Measurements from ENCODE around the gene AIG1. TPM values are rescaled to one million over a fixed set of nuclear protein-coding genes. Genes with fewer than 3 reads are reported as not detected.

The AIG1 gene
- total and polyA plus RNA-seq, 12 donors: 21.0 to 55.7 (median 47.2) TPM

DNA sequence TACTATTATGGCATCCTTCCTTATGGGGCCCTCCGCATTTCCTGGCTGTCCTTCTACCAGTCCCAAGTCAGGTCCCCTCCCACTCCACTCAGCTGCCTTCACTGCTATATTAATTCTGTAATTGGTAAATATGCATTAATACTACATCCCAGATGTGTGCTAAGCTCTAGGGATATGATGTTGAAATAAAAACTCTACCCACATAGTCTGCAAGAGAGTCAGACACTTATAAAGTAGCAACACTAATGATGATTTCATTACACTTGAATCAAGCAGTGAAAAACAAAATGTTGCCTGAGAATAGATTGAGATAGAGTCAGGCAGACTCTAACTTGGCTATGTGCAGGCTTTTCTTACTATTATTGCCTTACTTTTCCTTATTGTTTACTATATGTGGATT lies 62.4 kb downstream of the AIG1 start:
- no peaks in the 10 kb centered on the region for H3K27me3 ChIP-seq
- DNase-seq: no peak
- H3K4me1 ChIP-seq (replicated peaks in 1 of 2): no peaks in the 10 kb centered on the region
- H3K9me3 ChIP-seq (replicated peaks in 1 of 3): no peaks in the 10 kb centered on the region
- H3K36me3 ChIP-seq (replicated peaks in 1 of 2): no peaks in the 10 kb centered on the region
- H3K27ac ChIP-seq: no peak overlapping the region
- TF ChIP-seq POLR2A (IDR thresholded peaks at IDR 0.05): no peak
- TF ChIP-seq, protein P1, sequence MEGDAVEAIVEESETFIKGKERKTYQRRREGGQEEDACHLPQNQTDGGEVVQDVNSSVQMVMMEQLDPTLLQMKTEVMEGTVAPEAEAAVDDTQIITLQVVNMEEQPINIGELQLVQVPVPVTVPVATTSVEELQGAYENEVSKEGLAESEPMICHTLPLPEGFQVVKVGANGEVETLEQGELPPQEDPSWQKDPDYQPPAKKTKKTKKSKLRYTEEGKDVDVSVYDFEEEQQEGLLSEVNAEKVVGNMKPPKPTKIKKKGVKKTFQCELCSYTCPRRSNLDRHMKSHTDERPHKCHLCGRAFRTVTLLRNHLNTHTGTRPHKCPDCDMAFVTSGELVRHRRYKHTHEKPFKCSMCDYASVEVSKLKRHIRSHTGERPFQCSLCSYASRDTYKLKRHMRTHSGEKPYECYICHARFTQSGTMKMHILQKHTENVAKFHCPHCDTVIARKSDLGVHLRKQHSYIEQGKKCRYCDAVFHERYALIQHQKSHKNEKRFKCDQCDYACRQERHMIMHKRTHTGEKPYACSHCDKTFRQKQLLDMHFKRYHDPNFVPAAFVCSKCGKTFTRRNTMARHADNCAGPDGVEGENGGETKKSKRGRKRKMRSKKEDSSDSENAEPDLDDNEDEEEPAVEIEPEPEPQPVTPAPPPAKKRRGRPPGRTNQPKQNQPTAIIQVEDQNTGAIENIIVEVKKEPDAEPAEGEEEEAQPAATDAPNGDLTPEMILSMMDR (IDR thresholded peaks at IDR 0.05): no peak
- intact Hi-C loops (cut with DNase I): no loop called here
- no peak overlapping the region for H3K4me3 ChIP-seq
- 88 to 100% (median 99%) methylated on average over 1 of the region's 1 CpG for WGBS, 4 donors

DNA sequence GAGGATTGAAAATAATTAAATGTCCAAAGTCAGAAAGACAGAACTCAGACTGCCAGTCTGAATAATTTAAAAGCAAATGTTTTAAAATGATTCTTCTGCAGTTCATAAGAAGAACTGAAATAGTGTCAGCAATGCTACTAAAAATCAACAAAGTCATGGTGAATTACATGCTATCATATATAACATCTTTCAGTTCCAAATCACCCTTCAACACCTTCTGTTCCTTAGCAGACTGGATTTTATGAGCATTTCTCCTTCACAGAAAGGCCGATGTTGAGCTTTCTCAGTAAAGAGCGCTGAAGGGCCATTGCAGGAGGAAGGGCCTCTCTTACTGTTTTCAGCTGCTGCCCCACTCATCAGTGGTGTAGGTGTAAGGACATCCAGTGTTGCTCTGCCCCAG lies 63.3 kb downstream of the AIG1 start:
- Histone ChIP-seq H3K27ac (no peak overlapping the region), H3K9me3 (replicated peaks in 1 of 3) (no peaks in the 10 kb centered on the region), H3K4me1 (replicated peaks in 1 of 2) (no peaks in the 10 kb centered on the region), H3K4me3 (no peak overlapping the region), H3K27me3 (no peaks in the 10 kb centered on the region), H3K36me3 (replicated peaks in 1 of 2) (no peaks in the 10 kb centered on the region)
- no peak for TF ChIP-seq POLR2A (IDR thresholded peaks at IDR 0.05)
- TF ChIP-seq, protein P1 (IDR thresholded peaks at IDR 0.05): no peak
- WGBS, 4 donors: 92 to 97% (median 97%) methylated on average over 2 of the region's 2 CpGs
- intact Hi-C loops (cut with DNase I): no loop called here
- DNase-seq: no peak

DNA sequence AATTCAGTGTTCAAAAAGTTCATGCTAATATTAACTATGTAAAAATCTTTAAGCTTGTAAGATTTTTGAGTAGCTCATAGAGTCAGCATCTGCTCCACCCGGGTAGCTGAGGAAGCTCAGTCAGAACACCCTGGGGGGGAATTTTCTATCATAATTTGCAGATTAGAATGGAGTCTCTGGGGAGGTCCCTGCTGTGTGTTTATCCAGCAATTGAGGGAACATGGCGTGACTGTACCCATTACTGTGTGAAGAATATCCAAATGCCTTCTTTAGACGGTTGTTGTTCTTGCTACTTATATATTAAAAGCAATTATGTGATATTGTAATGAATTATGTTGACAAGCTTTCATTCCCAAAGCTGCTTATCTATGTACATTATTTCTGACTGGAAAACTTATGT lies 64.8 kb downstream of the AIG1 start:
- intact Hi-C loops (cut with DNase I): no loop called here
- WGBS, 4 donors: 84 to 92% (median 88%) methylated on average over 3 of the region's 3 CpGs
- no peak overlapping the region for H3K4me3 ChIP-seq
- H3K27ac ChIP-seq: no peak overlapping the region
- H3K36me3 ChIP-seq (replicated peaks in 1 of 2): no peaks in the 10 kb centered on the region
- TF ChIP-seq, protein P1 (IDR thresholded peaks at IDR 0.05): no peak
- TF ChIP-seq POLR2A (IDR thresholded peaks at IDR 0.05): no peak
- no peak for DNase-seq
- no peaks in the 10 kb centered on the region for H3K9me3 ChIP-seq (replicated peaks in 1 of 3)
- no peaks in the 10 kb centered on the region for H3K27me3 ChIP-seq
- no peaks in the 10 kb centered on the region for H3K4me1 ChIP-seq (replicated peaks in 1 of 2)

DNA sequence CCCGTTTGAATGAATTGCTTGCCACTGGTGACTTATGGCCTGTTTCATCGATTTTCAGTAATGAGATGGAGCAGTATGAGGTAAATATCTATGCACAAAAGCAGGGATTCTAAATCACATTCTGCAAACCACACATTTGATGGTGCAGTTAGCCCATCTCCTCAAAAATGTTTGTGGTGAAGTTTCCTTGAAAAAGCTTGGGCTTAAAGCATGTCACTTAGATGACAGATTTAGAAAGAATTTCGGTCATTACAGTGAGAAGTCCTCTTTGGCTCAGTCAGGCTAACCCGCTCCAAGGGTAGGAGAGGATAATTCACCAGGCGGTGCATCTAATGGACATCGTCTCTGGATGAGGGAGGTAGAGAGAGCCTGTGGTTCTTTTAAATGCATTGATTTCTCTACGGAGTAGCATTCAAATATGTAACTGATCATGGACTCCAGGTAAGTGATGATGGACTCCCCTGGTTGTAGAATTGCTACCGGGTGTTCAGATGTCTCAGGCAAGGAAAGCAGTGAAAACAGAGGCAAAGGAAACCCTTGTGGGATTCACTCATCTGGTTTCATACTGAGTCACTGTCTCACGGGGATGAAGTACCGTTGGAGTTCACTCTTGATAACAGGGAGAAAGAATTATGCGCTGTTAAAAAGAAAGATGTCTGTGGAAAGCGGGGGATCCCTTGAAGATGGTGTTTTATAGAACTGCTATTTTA lies 65.3 kb downstream of the AIG1 start:
- Histone ChIP-seq H3K4me3 (no peak overlapping the region), H3K27ac (no peak overlapping the region), H3K4me1 (replicated peaks in 1 of 2) (no peaks in the 10 kb centered on the region), H3K36me3 (replicated peaks in 1 of 2) (no peaks in the 10 kb centered on the region), H3K27me3 (no peaks in the 10 kb centered on the region), H3K9me3 (replicated peaks in 1 of 3) (no peaks in the 10 kb centered on the region)
- no peak for DNase-seq
- TF ChIP-seq POLR2A (IDR thresholded peaks at IDR 0.05): no peak
- TF ChIP-seq, protein P1 (IDR thresholded peaks at IDR 0.05): no peak
- WGBS, 4 donors: 90 to 91% (median 91%) methylated on average over 12 of the region's 12 CpGs
- intact Hi-C loops (cut with DNase I): no loop called here

Data from adrenal gland (tissue), 12 donors.